Activated CD8-positive, alpha-beta memory T cell treated with anti-CD3 and anti-CD28 coated beads, Interleukin-2, amount 50 U/mL, for 48 hours (primary cell): ENCODE results near the gene CHST7.
A peak's percentile ranks its signal among the peaks of the same experiment; 100 is the strongest.

Experiments used
- DNase-seq: peaks from one replicate; pipeline ENCODE4 v3.0.0-alpha.2; 2020

The CHST7 gene

DNA sequence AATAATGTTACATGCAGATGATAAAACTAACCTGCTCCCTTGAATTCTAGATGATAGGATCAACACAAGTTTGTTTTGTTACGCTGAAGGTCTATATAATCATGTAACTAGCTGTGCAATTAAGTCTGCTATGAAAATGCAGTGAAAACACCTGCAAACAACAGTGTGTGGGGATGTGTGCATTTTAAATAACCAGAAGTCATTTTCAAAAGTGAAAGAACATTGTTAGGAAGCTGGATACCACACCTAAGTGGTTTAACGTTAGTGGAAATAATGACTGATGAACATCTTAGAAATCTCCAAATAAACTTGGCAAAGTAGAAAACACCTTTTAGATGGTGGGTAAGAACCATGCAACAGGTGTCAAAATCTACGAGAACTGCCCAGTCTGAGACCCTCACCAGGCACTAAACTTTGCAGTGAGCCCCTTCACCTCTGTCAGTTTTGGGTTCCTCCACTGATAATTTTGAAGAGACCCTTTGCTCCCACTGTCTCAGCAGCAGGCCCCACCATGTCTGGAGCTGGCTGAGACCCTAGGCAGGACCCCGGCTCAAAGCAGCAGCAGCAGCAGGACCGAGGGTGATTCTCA lies 36.6 kb downstream of the CHST7 start:
- no peak for DNase-seq

DNA sequence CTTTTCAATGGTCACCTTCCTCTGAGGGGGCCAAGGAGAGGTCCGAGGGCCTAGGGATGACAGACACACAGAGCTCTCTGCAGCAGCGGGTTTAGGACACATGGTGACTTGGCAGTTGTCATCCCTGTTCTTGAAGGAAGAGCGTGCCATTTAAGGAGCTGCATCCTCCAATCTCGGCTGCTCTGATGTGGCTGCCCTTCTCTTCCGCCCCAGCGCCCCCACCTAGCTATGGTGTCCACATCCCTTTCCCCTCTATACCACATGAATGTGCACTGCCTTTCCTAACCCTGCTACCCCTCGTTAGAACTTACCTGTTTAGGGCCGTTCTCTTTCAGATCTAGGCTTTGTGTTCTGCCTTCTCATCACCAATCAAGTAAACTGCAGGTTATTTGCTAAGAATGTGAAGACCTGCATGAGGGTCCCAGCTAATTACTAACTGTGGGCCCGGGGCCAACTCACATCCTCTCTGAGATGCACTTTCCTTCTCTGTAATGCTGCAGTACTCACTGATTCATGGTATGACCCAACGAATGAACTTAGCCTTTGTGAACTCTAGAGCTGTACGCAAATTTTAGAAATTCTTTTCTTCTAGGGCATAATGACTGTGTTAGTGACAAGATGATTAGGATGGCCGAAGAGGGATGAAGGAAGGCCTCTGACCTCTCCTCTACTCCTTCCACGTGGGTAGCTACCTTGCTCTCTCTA lies 38.2 kb downstream of the CHST7 start:
- no peak for DNase-seq

DNA sequence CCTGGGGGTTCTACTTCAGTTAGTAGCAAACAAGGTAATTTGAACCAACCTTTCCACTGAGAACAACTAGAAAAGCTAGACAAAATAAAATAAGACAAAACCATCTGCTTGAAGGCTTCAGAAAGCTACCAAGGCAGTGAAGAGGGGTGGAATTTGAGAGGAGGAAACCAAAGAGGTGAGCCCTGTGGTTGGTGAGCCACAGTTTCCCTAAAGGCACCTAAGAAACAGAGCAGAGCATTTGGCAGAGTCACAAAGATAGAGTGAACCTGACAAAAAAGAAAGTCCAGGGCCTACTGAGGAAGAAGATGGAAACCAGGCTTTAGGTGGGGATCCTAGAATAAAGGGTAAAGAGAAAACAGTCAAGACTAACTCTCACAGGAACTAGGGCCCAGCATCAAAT lies 44.3 kb downstream of the CHST7 start:
- DNase-seq, result no peak

GRCh38 chrX:46618947-46619346 lies 45.4 kb downstream of the CHST7 start:
- no peak for DNase-seq

GRCh38 chrX:46620505-46620904 lies 46.9 kb downstream of the CHST7 start:
- DNase-seq, result no peak

DNA sequence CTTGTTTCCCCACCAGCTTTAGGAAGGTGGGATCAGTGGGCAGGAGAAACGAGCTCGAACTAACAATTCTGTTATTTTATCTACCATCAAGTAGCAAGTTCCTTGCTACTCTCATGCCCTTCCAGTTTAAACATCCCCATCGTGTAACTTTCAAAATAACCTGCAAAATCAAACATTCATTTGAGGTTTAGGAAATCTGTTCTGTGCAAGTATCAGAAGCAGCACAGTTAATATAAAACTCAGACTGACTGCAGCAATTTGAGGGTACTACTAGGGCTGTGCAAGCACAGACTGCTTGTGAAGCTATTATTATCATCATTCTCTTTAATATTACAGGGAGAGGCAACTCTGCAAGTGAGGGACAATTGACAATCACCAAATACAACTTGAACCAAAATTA lies 48.0 kb downstream of the CHST7 start:
- no peak for DNase-seq

DNA sequence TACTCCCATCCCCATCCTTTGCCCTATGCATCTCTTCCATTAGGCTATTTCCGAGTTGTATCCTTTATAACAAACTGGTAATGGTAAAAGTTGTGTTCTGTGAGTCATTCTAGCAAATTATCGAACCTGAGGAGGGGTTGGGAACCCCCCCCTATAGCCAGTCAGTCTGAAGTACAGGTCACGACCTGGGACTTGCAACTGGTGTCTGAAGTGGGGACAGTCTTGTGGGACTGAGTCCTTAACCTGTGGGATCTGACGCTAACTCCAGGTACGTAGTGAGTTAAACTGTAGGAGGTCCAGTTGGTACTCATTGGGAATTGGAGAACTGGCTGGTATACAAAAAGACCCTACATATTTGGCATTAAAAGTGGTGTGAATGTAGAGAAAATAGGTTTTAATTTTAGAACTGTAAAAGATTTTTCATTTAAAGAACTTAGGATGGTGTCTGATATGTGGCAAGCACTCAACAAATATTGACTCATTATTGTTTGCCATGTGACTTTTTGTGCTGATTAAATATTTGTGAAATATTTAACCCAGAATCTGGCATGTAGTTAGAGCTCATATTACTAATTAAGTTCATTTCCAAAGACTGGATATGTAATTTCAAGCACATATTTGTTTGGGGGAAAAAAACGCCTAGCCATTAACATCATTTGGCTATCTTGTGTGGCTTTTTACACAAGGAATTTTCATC lies 50.7 kb downstream of the CHST7 start:
- no peak for DNase-seq

DNA sequence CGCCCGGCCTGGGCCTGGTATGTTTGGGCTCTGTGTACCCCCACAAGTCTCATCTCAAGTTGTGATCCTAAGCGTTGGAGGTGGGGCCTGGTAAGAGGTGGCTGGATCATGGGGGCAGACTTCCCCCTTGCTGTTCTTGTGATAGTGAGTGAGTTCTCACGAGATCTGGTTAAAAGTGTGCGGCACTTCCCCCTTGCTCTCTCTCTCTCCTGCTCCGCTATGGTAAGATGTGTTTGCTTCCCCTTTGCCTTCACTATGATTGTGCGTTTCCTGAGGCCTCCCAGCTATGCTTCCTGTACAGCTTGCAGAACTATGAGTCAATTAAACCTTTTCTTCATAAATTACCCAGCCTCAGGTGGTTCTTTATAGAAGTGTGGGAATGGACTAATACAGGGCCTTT lies 53.0 kb downstream of the CHST7 start:
- no peak for DNase-seq

DNA sequence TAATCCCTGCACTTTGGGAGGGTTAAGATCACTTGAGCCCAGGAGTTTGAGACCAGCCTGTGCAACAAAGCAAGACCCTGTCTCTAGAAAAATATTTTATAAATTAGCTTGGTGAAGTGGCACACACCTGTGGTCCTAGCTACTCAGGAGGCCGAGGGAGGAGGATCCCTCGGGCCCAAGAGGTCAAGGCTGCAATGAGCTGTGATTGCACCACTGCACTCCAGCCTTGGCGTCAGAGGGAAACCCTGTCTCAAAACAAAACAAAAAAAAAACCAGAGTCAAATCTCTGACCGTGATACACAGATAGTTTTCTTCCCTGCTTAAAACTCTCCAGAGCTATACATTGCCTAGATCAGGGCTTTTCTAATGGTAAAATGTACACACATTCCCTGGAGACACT lies 53.5 kb downstream of the CHST7 start:
- no peak for DNase-seq

- no peak for DNase-seq
These were observed 54.3 kb downstream of the CHST7 start for GRCh38 chrX:46627711-46628419.

GRCh38 chrX:46628460-46629371 lies 55.2 kb downstream of the CHST7 start:
- DNase-seq, result peak; percentile 51

GRCh38 chrX:46630141-46630540 lies 56.6 kb downstream of the CHST7 start:
- no peak for DNase-seq

DNA sequence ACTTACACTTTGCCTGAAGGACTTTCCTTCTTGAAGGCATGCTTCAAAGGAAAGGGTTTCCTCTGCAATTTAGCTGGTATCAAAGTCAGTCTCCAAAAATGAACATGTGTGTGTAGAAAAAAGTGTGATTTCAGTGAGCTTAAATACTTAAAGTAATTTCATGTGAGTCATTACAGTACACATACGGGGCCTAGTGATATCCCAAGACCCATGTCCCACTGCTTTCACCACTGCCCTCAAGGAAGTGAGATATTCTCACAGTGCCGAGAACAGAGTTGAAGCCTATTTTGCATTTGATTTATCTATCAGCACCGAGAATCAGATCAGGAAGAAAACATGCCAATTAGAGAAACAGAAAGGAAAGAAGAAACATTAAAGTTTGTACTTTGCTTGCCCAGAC lies 61.0 kb downstream of the CHST7 start:
- no peak for DNase-seq

DNA sequence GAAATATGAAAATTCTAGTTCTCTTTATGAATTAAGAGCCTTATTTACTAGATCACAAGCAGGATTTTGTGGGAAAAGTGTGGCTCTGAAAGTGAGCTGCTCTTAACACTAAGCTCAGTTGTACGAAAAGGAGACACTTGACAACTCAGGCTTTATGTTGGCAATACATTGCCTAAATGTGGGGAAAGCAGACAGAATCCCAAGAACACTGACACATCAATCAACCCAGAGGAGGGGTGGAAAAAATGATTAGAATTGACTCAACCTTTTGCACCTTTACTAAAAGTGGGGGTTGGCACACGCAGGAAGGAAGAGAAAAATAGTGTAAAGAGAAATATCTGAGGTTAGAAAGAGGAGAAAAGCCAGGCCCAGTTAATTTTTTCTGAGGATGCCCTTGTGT lies 61.6 kb downstream of the CHST7 start:
- DNase-seq, result no peak

DNA sequence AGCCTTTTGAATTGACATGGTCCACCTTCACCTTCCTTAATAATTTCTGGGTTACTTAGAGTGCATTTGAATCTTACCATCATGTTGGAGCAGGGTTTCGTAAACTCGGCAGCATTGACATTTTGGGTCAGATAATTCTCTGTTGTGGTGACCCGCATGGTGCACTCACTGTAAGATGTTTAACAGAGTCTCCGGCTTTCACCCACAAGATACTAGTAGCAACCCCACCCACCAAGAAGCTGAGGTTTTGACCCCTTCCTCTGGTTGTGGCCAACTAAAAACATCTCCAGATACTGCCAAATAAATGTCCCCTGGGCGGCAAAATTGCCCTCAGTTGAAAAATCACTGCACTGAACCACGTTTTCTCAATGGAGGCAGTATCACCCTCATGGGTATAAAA lies 62.7 kb downstream of the CHST7 start:
- no peak for DNase-seq

GRCh38 chrX:46637938-46638337 lies 64.4 kb downstream of the CHST7 start:
- DNase-seq, result no peak

- no peak for DNase-seq
These were observed 68.6 kb downstream of the CHST7 start for GRCh38 chrX:46642145-46642544.

DNA sequence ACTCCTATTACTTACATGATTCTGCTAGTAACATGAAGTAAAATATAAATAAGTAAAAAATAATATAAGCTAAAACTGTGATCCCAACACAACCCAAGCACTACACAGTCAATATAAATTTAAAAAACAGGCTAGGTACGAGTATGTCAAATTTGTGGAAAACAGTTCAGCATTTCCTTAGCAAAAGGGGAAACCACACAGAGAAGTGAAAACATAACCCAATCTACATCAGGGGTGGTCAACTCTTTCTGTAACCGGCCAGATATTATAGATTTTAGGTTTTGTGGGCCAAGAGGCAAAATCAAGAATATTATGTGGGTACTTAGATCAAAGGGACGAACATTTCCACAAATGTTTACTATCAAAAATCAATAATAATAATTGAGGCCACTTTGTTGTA lies 70.1 kb downstream of the CHST7 start:
- no peak for DNase-seq

DNA sequence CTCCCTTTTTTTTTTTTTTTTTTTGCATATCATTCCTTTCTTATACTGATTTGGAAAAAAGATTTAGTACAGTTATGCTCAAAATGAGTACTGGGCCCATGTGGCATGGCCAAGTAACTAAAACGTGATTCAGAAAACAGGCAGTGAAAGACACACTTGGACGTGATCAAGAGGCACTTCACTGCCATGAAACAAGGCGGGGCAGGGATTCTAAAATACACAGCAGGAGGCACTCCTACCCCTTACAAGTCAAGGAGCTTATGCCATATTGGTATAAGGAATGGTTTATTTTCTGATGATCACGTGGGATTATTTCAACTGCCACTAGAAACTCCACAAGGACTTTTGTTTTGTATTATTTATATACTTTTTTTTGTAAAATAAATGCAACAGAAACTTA lies 72.0 kb downstream of the CHST7 start:
- DNase-seq, result no peak

DNA sequence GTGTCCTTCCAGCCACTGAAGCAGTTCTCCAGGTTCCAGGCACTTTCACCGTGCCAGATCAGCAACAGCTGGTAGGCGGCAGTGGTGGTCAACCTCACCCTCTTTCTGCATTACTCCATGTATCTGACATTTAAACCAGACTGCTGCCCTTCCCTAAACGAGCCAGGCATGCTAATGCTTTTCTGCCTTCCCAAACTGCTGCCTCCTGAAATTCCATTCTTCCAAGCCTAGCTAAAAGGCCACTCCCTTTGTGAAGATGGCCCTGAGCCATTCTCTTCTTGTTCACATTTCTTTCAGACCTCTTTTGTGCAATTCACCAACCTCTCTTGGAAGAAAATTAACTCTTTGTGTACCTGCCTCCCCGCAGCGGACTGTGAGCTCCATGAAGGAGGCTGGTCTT lies 73.7 kb downstream of the CHST7 start:
- DNase-seq, result no peak
